LNCaP clone FGC (cell line): ENCODE data around the gene PAQR3.
"Not testable (repeated sequence)": the region's sequence is repeated elsewhere in the genome, so short reads cannot be mapped to it uniquely, and the experiment has no call there.

Experiments
- DNase-seq: peaks from one replicate; pipeline ENCODE4 v3.0.0-alpha.2; 2011; ENCODE audit warnings: low read depth
- H3K4me3 ChIP-seq: 2 replicates; pipeline ENCODE4 v1.5.1; 2011; ENCODE audit warnings: mild to moderate bottlenecking, low read depth, low read length, control low read depth
- CTCF ChIP-seq: IDR thresholded peaks from 2 replicates; pipeline ENCODE4 v1.5.1; 2012; ENCODE audit warnings: mild to moderate bottlenecking; ENCODE audit not compliant: control insufficient read depth, insufficient read depth; ENCODE audit errors: extremely low read depth

Gene PAQR3

GRCh38 chr4:78910612-78911011 lies 28.6 kb downstream of the PAQR3 start:
- no peak for TF ChIP-seq CTCF
- no peak for DNase-seq
- H3K4me3 ChIP-seq: no peak overlapping the region

DNA sequence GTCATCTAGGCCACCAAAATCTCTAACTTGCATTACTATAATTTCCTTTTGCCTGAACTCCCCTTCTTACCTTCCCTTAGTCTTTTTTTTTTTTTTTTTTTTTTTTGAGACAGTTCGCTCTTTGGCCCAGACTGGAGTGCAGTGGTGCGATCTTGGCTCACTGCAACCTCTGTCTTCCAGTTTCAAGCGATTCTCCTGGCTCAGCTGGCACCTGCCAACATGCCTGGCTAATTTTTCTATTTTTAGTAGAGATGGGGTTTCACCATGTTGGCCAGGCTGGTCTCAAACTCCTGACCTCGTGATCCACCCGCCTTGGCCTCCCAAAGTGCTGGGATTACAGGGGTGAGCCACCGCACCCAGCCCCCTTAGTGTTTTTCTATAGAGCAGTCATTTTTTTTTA lies 30.3 kb downstream of the PAQR3 start:
- DNase-seq, H3K4me3 ChIP-seq: not testable (repeated sequence)

DNA sequence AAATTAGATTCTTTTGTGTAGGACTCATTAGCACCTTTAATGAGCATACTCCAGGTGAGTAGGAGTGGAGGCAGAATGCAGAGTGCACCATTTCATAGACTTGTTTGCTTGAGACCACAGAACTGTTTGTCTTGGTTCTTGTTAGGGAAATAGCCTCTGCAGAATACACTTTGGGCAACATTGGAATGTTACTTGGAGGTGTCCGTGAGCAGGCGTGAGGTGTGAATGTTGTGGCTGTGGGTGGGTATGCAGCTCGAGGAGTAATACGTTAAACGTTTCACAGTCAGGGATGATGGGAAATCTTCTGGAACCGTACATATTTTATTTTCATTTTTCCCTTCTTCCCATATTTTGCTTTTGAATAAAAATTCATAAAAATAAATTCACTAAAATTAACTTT lies 31.6 kb downstream of the PAQR3 start:
- TF ChIP-seq CTCF: no peak
- H3K4me3 ChIP-seq: no peak overlapping the region
- DNase-seq: no peak

GRCh38 chr4:78904143-78904542 lies 35.1 kb downstream of the PAQR3 start:
- no peak for TF ChIP-seq CTCF
- no peak for DNase-seq
- no peak overlapping the region for H3K4me3 ChIP-seq

GRCh38 chr4:78902298-78902697 lies 36.9 kb downstream of the PAQR3 start:
- DNase-seq: no peak
- H3K4me3 ChIP-seq: no peak overlapping the region
- no peak for TF ChIP-seq CTCF

DNA sequence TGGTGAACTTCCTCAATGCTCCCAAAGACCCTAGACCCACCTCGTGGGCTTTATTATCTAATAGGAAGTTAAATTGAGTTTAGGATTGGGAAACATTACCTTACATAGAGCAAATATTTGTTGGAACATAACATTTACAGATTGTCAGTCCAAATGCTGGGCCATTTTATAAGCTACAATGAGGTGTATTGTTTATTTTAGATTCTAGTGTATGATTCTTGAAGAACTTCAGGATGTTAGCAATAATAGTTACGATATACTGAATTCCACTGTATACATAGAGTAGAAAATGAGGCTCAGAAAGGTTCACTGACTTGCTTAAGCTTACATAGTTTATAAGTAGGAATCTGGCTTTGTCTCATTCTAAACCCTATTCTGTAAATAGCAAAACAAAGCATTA lies 37.4 kb downstream of the PAQR3 start:
- peak; percentile 70 for DNase-seq
- H3K4me3 ChIP-seq: no peak overlapping the region
- TF ChIP-seq CTCF: no peak

- no peak overlapping the region for H3K4me3 ChIP-seq
- no peak for DNase-seq
- TF ChIP-seq CTCF: no peak
These were observed 39.9 kb downstream of the PAQR3 start for GRCh38 chr4:78899302-78899701.

GRCh38 chr4:78889955-78890354 lies 49.3 kb downstream of the PAQR3 start:
- no peak for TF ChIP-seq CTCF
- no peak overlapping the region for H3K4me3 ChIP-seq
- no peak for DNase-seq
